Measurements from ENCODE around the gene MBD4.
A peak's percentile ranks its signal among the peaks of the same experiment; 100 is the strongest.
"Not testable (repeated sequence)": the region's sequence is repeated elsewhere in the genome, so short reads cannot be mapped to it uniquely, and the experiment has no call there.

The MBD4 gene

DNA sequence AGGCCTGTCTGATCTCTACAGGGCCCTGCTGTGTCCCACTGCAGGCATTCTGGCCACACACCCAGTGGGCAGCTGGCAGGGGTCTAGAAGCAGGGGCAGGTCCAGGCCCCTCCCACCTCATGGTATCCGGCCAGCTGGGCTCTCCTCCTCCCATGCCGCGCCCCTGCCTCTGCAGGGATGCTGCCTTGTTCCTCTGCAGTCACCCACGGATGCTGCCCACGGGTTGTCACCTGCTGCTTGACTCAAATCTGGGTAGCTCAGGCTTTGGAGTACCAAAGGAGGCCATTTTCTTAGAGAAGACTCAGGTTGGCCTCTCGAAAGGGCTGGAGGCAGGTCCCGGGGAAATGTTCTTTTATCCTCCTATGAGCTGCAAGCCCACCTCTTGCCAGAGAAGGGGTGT is 36.3 kb downstream of the MBD4 start:
- DNase-seq = no peak

DNA sequence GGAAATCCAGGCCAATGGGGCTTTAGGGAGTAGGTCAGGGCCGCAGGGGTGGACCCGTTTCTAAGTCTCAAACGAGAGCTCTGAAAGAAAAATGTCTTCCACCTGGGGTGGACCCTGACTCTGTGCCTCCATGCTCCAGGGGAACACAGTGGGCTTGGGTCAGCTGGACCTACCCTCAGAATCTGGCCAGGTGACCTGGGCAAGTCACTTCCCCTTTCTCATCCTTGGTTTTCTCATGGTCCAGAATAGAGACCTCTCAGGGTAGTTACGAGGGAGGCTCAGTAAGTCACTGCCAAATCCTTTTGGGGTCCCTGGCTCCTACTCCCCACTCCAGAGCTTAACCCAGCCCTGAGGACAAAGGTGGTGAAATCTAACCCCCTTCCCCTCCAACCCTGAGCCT is 37.1 kb downstream of the MBD4 start:
- no peak for DNase-seq

DNA sequence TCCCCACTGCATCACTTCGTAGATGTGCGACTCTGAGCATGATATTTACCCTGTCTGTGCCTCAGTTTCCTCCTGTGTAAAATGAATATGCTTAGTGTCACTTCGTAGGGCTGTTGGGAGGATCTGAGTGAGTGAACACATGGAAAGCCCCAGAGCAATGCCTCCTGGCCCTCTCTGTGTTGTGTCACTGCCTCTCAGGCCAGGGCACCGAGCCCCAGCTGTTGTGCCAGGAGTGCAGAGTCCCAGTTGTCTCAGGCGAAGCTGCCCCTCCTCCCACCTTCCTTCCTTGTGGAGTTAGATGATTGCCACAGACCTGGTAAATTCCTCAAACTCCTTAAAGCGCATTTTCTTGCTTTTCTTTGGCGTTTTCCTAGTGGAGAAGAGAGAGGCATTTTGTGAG is 37.5 kb downstream of the MBD4 start:
- no peak for DNase-seq

DNA sequence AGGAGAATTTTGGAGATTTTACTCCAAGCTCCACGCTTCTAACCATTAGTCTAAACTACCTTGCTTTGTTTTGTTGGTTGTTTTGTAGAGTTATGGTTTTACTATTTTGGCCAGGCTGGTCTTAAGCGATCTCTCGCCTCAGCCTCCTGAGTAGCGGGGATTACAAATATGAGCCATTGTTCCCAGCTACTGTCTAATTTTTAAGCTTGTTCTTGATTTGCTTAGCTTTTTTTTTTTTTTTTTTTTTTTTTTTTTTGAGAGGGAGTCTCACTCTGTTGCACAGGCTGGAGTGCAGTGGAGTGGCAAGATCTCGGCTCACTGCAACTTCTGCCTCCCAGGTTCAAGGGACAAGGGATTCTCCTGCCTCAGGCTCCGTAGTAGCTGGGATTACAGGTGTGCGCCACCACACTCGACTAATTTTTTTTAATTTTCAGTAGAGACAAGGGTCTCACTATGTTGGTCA is 39.8 kb downstream of the MBD4 start:
- DNase-seq = no peak

DNA sequence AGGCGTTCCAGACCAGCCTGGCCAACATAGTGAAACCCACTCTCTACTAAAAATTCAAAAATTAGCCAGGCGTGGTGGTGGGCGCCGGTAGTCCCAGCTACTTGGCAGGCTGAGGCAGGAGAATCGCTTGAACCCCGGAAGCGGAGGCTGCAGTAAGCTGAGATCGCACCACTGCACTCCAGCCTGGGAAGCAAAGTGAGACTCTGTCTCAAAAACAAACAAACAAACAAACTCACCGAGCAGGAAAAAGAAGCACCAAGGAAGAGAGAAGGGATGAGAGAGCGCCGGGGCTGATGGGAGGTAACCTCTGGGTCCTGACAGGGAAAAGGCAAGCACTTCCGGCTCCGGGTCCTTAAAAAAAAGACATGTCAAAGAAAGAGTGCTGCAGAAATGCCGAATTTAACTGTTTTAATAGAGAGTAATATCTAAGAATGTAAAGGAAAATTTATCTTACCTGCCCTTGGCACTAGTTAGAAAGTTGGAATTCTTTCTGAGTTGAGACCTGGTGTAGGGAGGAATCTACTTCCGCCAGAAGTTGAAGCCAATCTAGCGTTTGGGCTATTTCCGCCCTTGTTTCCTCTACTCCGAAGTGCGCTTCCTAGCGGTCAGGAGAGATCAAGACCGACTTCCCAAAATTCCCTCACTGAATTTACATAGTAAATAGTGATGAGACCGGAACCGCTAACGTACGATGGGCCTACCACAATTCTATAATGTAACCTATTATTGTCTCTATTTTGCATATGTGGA is 40.4 kb downstream of the MBD4 start:
- peak; percentile 91 for DNase-seq

DNA sequence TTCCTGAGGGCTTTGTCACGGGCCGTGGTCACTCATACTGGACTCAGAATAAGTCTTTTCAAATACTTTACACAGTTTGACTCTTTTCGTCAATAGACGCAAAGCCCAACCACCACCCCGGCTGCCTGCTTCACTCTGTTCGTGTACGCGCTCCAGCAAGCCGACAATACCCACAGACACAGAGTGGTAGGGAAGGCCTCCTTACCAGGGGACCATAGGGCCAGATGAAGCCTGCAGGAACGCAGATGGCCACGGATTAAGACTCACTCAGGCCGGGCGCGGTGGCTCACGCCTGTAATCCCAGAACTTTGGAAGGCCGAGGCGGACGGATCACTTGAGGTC is 41.0 kb downstream of the MBD4 start:
- DNase-seq = peak; percentile 6

DNA sequence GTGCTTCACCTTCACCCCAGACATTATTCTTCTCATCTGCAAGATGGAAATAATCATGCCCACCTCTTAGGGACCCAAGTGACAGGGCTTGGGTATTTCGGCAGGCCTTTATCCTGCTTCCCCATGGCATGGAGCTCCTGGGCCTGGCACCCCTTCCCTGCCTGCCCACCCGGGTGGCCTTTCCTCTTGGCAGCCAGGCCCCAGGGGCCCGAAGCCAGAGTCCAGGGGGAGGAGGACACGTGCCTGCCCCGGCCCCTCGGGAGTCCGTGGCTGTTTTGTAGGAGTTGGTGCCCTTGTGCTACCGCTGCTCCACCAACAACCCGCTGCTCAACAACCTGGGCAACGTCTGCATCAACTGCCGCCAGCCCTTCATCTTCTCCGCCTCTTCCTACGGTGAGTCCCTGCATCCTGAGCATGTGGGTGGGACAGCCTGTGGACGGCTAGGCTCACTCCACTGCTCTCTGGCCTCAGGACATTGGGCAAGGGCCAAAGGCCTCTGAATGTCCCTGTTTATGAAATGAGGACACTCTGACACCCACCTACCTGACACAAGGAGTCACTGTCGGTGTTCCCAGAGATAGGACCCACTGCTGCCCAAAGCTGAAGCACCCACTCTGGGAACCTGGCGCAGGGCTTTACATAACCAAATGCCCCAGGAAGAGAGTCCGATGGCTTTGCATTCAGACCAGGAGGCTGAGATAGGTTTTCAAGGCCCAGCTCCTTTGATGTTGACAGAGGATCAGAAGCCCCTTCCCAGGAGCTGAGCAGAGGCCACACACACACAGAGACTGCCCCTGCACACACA is 45.8 kb downstream of the MBD4 start:
- DNase-seq = not testable (repeated sequence)

DNA sequence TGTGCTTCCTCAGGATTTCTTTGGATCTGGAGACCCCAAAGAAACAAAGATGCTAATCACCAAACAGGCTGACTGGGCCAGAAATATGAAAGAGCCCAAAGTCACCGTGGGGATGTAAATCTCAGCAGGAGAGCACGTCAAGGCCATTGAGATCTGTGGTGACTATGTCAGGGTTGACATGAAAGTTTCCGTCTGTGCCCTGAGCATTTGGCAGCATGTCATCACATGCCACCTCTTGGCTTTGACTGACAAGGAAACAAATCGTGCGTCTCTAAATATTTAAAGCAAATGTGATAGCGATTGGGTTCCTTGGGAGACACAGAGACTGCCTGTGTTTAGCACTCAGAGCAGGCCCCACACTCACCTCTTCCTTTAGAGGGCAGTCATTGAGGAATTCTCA is 46.5 kb downstream of the MBD4 start:
- DNase-seq = no peak

DNA sequence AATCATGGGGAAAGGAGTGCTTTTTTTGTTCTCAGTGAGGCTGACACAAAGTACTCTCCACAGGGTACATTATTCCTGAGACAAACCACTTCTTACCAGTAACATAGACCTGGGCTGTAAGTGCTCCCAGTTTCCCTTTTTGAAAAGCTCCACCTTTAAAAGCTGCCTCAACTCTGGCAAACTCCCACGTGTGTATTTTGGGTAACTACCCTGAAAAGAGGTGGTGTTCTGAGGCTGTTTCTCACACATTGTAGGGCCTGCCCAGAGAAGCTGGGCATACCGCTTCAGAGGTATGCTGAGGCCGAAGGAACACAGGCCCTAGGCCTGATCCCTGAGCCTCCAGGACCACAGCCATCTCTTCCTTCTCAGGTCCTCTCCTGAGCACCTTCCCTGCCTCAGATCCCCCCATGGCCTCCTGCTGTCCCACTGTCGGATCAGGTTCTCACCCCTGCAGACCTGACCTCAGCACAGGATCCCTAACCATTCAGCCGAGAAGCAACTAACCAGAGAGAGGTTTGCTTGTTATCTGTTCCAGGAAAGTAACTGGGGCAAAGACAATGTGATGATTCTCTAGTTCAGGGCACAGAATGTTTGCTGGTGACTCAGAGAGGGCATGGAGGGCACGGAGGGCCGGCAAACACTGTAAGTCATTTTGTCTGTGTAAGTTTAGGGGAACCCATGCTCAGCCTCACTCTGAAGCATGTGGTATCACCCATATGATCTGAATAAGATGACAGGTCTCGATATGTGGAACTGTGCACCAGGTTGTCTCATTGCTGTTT is 47.5 kb downstream of the MBD4 start:
- not testable (repeated sequence) for DNase-seq

DNA sequence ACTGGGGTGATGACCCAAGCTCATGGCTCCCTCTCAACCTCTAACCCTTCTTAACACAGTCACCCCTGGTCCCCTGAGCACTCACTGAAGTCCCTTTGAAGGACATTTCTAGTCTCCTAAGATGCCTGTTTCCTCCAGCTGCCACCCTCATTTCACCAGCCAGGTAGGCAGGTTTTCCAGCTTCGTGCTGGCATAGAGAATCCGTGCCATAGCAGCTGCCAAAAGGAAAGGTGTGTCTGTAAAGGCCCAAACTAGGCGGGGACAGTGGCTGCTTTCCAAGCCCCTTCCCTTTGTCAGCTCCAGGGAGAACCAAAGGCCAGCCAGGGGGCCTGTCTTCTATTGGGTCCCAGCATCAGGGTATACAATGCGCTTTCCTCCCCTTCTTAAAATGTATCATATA is 48.2 kb downstream of the MBD4 start:
- DNase-seq = not testable (repeated sequence)

DNA sequence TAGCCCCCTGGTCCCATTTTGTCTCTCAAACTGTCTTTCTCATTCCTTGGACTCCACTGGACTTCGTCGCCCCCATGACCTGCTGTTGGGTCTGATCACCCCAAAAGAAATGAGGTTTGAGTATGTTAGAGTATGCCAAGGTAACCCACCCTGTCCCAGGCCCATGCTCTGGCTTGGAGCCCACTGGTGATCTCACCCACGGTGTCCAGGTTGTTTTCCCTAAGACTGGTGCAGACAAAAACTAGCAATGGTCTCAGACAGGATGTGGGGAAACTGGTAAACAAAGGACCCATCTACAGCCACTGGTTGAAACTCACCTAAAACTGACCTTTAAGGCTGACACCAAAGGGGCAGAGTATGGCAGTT is 50.2 kb downstream of the MBD4 start:
- no peak for DNase-seq

DNA sequence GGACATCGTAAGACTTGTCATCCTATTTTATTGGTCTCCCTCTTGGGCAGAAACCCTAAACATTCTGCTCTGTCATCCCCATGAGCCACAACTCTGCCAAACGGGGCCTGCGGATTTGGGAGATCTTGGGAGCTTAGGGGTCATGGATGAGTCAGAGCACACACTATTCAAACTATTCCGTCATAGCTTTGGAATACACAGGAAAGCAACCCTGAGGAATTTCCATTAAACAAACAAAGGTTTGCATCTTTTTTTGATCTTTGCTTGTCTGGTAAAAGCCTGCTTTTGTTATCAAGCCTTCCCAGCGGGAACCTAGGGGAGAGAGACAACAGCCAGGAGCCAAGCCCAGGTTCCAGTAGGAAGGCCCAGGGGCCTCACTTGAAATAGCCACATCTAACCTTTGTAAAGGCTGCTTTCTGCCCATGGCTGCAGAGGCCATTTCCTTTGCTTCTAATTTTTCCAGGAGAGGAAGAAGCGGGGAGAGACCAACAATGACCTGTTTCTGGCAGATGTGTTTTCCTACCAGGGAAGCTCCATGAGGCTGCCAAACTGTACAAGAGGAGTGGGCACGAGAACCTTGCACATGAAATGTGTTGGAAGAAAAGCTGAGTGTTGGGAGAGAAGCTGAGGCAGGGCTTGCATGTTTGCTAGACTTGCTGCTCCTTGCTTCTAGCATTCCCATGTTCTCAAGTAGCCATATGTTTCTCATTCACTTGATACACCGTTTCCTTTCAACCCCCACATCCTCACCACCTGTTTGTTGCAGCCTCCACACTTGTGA is 50.8 kb downstream of the MBD4 start:
- not testable (repeated sequence) for DNase-seq

DNA sequence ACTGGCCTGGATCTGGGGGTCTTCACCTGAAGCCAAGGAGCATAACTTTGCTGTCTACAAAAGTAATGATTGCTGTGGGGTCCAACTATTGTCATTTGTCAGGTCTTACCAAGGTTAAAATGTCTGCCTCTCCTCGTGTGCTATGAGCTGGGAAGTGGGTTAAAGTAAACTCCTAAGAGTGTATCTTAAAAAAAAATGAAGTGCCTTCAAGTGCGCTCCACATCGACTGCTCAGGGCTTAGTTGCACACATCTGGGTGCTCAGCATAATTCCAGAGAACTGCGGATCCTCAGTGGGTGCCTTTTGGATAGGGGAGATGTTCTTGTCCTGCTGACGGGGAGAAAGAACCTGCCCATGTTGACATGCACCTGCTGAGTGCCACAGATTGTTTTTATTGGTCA is 52.3 kb downstream of the MBD4 start:
- no peak for DNase-seq

DNA sequence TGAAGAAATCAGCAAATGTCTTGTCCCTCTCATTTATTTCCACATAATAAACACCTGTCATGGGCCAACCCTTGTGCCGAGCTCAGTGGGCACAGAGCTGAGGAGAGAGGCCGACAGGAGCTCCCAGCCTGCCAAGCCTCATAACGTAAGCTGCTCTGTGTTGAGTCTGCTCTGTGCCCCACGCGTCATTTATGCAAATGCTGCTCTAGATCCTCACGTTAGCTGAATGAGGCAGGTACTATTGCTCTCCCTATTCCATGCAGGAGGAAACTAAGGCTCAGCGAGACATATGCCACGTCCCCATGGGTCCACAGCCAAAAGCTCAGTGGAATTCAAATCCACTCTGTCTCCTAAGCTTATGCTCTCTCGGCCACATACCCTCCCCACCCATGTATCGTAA is 52.8 kb downstream of the MBD4 start:
- DNase-seq = no peak

DNA sequence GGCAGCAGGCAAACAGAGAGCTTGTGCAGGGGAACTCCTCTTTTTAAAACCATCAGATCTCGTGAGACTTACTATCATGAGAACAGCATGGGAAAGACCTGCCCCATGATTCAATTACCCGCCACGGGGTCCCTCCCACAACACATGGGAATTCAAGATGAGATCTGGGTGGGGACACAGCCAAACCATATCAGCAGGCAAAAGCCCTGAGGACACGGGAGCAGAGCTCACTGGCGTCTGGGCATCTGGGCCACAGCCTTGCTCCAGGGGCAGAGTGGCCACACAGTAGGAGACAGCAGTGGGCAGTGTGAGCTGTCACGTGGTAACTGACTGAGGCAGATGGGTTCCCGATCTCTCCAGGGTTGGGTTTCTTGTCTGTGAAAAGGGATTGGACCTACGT is 54.2 kb downstream of the MBD4 start:
- DNase-seq = not testable (repeated sequence)

DNA sequence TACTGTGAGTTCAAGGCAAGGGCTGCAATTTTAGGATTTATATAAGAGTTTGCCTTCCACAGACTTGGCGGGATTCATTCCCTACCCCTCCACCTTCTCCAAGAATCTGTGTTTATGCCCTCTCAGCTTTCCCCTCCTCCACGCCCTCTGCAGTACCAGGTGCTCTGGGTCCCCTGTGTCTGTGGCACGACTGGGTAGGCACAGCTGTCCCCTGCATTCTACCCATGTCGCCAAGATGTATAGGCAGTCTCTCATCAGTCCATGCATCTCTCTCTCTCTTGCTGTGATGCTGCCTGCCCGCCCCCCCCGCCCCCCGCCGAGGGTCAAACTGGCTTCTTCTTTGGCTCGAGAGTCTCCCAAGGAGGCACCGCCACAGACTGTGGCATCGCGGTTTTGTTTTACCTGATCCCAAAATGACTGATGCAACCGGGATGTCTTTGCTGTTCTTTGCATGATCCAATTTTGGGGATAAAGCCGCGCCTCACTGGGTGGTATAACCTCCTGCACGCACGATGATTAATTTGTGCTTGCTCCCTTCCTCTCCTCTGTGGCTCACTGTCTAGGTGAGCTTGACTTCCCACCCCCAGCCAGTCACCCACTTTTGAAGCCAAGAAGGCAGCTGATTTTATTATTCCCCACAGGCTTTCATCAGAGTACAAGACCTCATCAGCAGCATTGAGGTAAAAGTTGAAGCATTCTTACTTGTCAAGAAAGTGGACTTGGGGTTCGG is 55.0 kb downstream of the MBD4 start:
- no peak for DNase-seq

DNA sequence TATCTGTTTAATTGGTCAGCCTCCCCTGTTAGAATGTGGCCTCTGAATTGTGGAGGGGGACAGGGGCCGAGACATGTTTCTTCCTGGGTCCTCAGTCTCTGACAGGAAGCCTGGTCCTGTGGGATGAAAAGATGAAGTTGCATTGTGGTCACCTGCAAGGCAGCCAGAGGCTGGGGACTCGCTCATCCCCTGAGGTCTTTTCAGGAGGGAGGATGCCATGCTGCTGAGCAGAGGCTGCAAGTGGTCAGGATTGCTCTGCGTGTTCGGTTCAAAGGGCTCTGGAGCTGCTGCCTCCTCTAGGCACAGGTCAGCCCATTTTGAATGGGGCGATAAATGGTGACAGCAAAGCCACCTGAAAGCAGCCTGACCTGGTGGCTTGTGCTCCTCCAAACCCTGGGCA is 55.6 kb downstream of the MBD4 start:
- DNase-seq = not testable (repeated sequence)

DNA sequence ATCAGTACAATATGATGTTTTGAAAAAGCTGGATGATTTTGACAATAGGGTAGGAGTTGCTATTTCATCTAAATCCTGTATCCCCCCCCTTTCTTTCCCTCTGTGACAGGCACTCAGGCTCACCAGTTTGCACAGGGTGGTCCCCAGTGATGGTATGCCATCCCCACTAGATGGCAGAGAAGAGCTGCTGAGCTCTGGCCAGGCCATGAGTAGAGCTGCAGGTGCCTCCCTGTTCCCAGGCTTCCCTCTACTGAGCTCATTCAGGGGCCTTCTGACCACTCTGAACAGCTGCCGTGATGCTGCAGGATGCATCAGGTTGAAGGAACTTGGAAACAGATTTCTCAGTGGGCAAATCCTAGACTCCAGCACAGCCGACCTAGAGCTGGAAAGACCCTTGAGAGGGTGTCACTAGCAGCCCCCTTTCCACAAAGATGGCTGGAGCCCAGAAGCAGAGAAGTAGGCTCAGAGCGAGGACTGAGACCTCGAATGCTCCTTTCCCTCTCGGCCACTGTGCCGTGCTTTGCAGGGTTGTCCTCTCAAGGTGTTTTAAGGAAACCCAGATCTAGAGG is 56.4 kb downstream of the MBD4 start:
- peak; percentile 59 for DNase-seq

DNA sequence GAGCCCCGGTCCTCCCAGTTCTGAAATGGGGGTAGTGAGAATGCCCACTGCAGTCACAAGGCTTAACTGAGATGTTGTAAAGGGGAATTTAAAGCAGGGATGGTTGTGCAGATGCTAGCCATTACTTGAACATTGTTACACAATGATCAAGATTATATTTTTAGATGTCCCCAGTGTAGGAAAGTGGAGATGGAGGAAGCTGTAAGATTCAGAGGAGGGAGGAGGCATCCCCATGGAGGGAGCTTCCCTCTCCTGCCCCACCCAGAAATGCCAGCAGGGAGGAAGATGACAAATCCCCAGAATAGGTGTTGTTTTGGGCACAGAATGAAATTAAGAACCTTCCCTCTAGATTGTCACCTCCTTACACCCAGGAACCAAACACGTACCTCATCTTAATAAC is 57.4 kb downstream of the MBD4 start:
- no peak for DNase-seq
